EL (cell line): ENCODE measurements around the gene ZNF474.

Experiments
- DNase-seq: peaks from one replicate; pipeline ENCODE4 v3.0.0-alpha.2; 2016

ZNF474 gene

GRCh38 chr5:122154910-122155309, 25.6 kb downstream of the ZNF474 start:
- DNase-seq, result peak; percentile 68

DNA sequence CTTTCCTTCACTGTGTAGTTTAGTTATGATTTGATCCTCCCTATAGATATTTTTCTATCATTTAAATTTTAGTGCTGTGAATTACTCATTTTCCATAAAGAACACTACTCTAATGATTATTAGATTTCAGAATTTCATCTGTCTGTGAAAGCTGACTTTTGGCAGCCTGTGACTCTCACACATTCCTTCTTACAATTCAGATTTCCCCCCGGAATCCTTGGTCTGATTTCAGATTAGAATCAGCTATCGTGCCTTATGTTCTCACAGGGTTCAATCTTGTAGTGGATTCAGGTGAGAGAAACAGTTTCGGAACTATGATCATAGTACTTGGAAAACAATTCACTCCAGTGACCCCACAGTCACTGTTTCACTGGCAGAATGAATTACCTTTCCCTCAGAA, 26.2 kb downstream of the ZNF474 start:
- DNase-seq, result no peak

- peak; percentile 64 for DNase-seq
Observed at GRCh38 chr5:122156724-122157325, 27.5 kb downstream of the ZNF474 start.

GRCh38 chr5:122162100-122162638, 32.8 kb downstream of the ZNF474 start:
- DNase-seq, result no peak

DNA sequence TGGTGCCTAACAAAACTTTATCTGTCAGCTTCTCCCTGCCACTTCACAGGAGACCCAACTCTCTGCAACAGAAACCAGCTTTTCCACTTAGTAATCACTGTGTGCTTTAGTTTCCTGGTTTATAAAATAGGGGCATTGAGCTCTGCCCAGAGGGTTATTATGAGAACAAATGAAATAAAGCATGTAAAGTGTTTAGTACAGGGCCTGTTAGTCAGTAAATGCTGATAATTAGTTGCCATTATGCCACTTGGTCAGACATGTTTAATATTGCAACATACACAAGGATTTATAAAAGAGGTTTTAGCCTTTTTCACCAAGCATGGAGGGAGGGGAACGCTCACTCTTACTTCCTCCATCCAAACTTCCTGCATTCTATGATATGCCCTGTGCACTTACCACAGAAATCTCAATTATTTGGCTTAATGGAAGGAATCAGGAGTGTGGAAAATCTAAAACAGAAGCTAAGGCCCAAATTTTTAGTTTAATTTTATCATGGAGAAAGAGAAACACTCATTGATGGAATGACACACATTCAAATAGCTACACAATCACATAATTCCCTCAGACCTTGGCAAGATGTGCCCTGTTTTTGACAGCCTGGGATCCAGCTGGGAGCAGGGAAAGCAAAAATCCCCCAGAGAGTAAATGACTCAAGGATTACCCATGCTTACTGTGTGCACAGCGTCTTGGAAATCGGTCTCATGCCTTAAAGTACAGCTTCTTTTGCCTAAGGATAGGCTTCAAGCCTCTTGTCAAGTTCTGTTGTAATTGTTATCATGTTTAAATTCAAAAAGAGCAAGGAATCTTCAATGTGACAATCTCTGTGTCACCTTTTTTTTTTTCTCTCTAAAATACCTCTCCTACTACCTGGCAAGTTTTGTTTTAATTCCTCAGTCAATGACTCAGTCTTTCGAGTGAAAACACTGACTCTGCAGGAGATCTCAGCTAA, 34.0 kb downstream of the ZNF474 start:
- peak; percentile 94 for DNase-seq

DNA sequence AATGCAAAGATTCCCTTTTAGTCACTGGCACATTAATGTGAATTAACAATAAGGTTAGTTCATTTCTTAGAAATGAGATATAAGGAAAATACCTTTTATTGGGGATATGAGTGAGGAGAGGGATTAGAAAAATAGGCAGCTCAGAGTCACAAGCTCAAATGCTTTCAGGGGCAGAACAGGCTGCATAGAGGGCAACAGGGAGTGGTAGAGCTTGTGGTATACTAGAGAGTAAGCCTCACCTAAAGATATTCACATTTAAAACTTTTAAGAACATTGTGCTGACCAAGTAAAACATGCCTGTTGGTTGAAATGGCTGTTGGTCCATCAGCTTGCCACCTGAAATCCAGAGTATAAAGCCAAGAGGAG, 34.7 kb downstream of the ZNF474 start:
- DNase-seq, result no peak

DNA sequence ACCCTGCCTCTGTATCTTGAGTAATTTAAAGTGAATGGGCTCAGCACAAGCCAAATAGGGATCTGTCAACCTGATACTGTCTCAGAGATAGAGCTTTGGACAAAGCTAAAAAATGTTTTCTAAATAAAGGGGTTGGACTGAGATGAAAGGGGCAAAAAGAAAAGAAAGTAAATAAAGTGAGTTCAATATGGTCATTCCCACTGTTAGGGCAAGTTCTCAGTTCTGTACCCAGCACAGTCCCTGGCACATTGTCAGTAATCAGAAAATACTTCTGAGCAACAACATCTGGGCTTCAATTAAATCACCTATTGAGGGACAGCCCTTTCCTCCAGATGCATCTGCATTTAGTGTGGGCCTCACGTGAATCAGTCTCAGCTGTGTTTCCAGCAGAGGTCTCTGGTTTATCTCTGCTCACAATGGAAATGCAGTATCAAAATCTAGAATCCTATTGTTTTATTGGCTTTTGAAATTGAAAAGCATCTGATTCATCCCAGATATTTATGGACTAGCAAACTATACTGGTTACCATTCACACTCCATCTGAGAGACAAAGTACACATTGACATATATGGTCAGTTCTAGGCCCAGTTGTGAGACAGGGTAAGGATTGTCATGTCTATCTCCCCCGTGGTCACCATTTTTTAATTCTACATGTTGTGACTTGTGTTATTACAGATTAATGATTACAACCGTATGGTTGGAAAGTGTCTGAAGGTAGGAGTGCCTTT, 35.6 kb downstream of the ZNF474 start:
- no peak for DNase-seq

DNA sequence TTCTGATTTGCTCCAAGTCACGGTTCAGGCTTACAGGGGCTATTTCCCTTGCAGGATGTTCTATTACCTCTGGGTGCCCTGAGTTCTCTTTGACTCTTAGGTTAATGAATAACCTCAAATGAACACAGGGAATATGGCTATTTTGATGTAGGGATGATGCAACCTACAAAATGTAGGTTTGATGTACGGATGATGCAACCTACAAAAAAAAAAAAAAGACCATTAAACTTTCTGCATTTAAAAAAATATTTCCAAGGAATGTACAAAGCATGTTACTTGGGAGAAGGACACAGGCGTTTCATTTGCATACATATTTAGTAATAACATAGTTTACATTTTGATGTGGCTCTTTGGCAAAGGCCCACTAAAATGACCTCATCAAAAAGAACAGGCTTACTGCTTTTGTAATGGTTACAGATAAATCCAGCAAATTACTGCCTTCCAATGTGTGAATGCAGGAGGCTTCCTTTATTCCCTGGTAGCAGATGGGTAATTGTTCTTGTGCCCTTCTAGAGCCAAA, 36.3 kb downstream of the ZNF474 start:
- peak; percentile 84 for DNase-seq

- no peak for DNase-seq
Observed at GRCh38 chr5:122169350-122170103, 40.2 kb downstream of the ZNF474 start.

GRCh38 chr5:122170620-122171019, 41.3 kb downstream of the ZNF474 start:
- DNase-seq, result peak; percentile 69

DNA sequence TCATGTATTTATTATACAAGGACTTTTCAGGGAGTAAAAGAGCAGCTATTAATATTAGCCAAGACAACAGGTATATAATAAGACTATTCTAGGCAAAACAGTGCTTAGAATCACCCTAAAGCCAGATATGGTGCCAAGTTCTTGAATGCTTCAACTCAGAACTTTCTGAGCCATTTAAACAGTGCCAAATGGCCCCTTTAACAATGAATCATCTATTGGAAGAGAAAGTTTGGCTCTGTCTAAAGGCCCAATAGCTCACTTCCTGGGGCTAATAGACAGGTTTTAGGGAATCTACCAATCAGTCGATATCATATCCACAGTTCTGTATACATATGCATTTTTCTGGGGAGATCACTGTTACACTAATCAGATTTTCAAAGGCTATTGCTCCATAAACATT, 42.9 kb downstream of the ZNF474 start:
- no peak for DNase-seq

GRCh38 chr5:122173474-122174415, 44.4 kb downstream of the ZNF474 start:
- no peak for DNase-seq

- no peak for DNase-seq
Observed at GRCh38 chr5:122175091-122175490, 45.7 kb downstream of the ZNF474 start.

DNA sequence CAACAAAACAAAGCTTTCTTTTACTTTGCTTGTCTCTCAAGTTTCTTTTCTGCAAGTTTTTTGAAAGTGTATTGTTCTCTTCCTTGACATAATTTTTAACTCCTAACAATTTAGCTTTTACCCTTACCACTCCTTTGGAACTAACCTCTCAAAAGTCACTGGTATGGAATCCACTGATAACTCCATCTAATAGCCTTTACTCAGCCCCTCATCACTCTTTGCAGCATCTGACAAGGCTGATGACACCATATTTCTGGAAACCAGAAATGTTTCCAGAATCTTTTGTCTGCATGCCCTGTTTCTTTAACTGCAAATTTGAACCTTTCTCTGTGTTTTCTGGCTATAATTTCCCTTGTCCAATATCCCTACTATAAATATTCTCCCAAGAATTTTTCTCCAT, 46.5 kb downstream of the ZNF474 start:
- DNase-seq, result no peak

- no peak for DNase-seq
Observed at GRCh38 chr5:122177161-122177560, 47.8 kb downstream of the ZNF474 start.

- DNase-seq, result no peak
Observed at GRCh38 chr5:122179701-122180100, 50.4 kb downstream of the ZNF474 start.

GRCh38 chr5:122180146-122180712, 50.9 kb downstream of the ZNF474 start:
- no peak for DNase-seq

DNA sequence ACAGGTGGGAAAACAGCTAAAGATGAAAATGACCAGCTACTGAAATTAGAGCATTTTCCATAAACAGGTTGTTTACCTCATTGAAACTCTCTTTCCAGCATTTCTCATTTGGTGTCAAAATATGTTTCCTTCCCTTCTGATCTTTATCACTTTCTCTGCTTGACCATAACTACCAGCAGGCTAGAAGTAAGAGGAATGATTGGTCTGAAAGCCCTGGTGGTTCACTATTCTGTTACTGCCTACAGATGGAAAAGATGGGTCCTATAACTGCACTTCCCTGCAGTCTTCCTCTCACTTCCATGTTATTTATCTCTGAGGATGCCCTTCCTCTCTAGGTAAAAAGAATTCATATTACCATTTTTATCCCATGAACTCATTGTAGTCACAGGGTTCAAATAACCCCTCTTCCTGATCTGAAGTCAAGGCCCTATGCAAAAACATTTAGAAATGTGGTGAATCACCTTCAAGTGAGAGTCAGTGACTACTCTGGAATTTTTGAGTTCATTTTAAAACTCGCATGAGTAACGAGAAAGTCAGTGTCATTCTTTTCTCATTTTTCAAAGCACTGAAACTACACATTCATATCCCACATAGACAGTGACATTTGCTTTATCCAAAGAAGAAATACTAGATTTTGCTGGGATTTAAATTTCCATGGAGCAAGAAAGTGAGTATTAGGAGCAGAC, 51.7 kb downstream of the ZNF474 start:
- DNase-seq, result peak; percentile 93

DNA sequence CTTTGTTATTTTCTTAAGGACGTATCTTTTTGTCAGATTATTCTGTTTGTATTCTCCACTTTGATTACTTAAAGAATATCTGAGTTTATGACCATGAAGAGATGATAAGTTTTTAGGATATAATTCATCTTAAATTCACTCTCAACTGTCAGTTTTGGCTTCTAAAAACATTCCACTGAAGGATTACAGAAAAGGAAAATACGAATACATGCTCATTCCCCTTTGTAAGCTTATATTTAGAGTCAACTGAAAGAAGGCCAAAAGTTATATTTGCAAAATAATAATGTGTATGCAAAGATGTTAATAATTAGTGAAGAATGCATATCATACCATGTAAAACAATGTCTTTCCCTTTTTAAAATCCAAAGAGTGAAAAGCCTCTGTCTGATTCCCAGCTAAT, 52.5 kb downstream of the ZNF474 start:
- DNase-seq, result peak; percentile 8

DNA sequence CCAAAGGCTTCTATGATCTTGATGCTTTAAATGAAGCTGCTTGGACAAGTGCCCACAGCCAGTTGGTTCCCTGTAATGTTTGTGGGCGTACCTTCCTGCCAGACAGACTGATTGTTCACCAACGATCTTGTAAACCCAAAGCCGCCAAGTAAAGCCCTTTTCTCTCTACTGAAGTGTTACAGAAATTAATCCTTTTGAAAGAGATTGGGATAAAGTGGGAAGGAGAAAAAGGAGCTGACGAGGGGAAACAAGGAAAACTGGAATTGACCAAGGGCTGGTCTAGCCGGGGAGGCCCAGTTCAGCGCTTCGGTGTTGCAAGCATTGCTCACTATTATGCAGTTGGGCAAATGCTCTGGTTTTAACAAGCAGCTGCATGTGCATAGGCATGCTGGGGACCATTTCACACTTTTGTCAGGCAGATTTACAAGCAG, 53.2 kb downstream of the ZNF474 start:
- DNase-seq, result peak; percentile 87
